Activated CD4-positive, alpha-beta T cell treated with anti-CD3 and anti-CD28 coated beads, Interleukin-2, amount 10 ng/mL, durations not matched to agents 7 days and 5 days (primary cell): Measurements from ENCODE around the gene ISYNA1. TPM values are rescaled to one million over a fixed set of nuclear protein-coding genes. Genes with fewer than 3 reads are reported as not detected.

Experiments
- CTCF ChIA-PET: fragments of 350-600 bp; sonication (Branson Sonifier 250); formaldehyde crosslinking; loops from one replicate; lab custom pipeline; 2021; ENCODE audit warnings: antibody characterized with exemption; lab: Charles Lee
- POLR2A ChIA-PET: fragments of 350-600 bp; sonication (Branson Sonifier 250); formaldehyde crosslinking; loops from one replicate; lab custom pipeline; 2021; ENCODE audit warnings: antibody characterized with exemption; lab: Charles Lee
- DNase-seq: peaks from one replicate; pipeline ENCODE4 v3.0.0-alpha.2; 2020
- H3K27ac Mint-ChIP-seq: one replicate; pipeline ENCODE4 v1.8.0; 2021; ENCODE audit warnings: mild to moderate bottlenecking, moderate library complexity, mixed read lengths
- H3K27me3 Mint-ChIP-seq: one replicate; pipeline ENCODE4 v1.8.0; 2021; ENCODE audit warnings: mixed read lengths
- H3K36me3 Mint-ChIP-seq: one replicate; pipeline ENCODE4 v1.8.0; 2021; ENCODE audit warnings: low read depth, mixed read lengths
- H3K4me1 Mint-ChIP-seq: one replicate; pipeline ENCODE4 v1.8.0; 2021; ENCODE audit warnings: mixed read lengths
- H3K4me3 Mint-ChIP-seq: one replicate; pipeline ENCODE4 v1.8.0; 2021; ENCODE audit warnings: mild to moderate bottlenecking, moderate library complexity, mixed read lengths
- H3K9me3 Mint-ChIP-seq: one replicate; pipeline ENCODE4 v1.8.0; 2021; ENCODE audit warnings: mixed read lengths
- total RNA-seq, 2 experiments: library from RNA; stranded (reverse); gene quantifications; one replicate each; pipeline ENCODE4 v1.2.3, GENCODE V29; 2021

Gene ISYNA1
- total RNA-seq, 2 experiments from 2014 or later, result 10.7 to 12.1 TPM

DNA sequence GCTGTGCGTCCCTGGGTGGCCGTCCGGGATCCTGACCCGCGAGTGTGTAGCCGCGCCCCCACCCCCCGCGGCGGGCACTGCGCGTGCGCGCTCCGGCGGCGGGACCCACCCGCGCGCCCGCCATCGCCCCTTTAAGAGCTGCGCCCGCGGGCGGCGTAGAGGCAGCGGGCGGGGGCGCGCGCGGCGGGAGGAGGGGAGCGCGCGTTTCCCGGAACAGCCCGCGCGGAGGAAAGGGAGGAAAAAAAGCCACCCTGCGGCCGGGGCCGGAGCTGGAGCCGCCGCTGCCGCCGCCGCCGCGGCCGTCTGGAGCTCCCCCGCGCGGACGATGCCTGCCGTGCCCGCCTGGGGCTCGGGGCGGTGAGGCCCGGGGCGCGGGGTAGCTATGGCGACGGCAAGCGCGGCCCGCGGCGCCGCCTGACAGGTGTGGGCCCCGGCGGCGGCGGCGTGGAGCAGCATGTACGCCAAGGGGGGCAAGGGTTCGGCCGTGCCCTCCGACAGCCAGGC is 18.7 kb downstream of the ISYNA1 start, which contains the start of gene SSBP4:
SSBP4 (plus strand) TSS at position 204 of the 504 bp plus-strand sequence; CDS start at position 455, 251 bp downstream.
- DNase-seq, result peak; percentile 64
- Mint-ChIP-seq H3K27ac (peak within 1 kb of the TSS; percentile 85), H3K36me3 (peaks cover 18% of the 10 kb centered on the region), H3K4me3 (peak within 1 kb of the TSS; percentile 89), H3K27me3 (peaks cover 28% of the 10 kb centered on the region), H3K4me1 (peaks cover 84% of the 10 kb centered on the region), H3K9me3 (no peaks in the 10 kb centered on the region)
- ChIA-PET POLR2A (interaction anchor here (0.6 to 1.9 kb wide), 2 partner anchors 138 to 405 kb away, joined by 4 to 7 read pairs; partner anchors contain the start of gene JUND), CTCF (interaction anchor here (0.5 to 4.1 kb wide), 23 partner anchors 8 to 1126 kb away, joined by 3 to 22 read pairs (median 3); partner anchors contain the start of genes REX1BD and UPF1)

DNA sequence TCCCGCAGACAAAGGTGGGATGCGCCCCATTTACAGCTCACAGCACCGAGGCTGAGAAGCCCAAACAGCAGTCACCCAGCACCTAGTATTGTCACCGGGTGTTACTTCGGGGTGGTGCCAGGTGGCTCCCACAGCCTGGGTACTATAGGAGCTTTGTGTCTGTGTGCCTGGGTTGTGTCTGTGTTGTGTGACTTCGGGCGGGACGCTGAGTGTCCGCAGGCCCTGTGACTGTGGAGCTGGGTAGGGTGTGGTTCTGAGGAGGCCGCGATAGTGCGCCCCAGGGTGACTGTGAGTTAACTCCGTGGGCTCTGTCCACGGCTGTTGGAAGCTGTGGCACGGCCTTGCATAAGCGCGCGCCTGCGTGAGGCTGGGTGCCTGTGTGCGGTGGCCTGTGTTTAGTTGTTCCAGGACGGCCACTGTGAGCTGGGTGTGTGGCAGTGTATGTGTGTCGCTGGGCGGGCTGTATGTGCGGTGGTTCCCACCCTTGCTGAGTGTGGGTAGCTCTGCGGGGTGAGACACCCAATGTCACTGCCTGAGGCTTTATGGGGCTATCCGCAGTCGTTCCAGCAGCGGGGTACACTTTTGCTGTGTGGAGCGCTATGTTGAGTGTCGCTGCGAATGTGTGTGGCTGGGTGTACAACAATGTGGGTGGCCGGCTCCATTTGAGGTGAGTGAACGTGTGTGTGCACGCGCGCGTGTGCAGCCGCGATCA is 19.3 kb downstream of the ISYNA1 start:
- no peak for DNase-seq
- POLR2A ChIA-PET, result interaction anchor here (0.6 to 1.9 kb wide), 2 partner anchors 100 to 137 kb away, joined by 4 to 7 read pairs; partner anchors contain the start of gene JUND
- Mint-ChIP-seq H3K27me3 (peaks cover 28% of the 10 kb centered on the region), H3K4me3 (peak overlapping the region; percentile 74), H3K9me3 (no peaks in the 10 kb centered on the region), H3K27ac (peak overlapping the region; percentile 85), H3K4me1 (peaks cover 81% of the 10 kb centered on the region), H3K36me3 (peaks cover 15% of the 10 kb centered on the region)
- CTCF ChIA-PET, result interaction anchor here (0.7 to 4.1 kb wide), 22 partner anchors 8 to 412 kb away, joined by 3 to 22 read pairs (median 3); partner anchors contain the start of genes REX1BD and UPF1

DNA sequence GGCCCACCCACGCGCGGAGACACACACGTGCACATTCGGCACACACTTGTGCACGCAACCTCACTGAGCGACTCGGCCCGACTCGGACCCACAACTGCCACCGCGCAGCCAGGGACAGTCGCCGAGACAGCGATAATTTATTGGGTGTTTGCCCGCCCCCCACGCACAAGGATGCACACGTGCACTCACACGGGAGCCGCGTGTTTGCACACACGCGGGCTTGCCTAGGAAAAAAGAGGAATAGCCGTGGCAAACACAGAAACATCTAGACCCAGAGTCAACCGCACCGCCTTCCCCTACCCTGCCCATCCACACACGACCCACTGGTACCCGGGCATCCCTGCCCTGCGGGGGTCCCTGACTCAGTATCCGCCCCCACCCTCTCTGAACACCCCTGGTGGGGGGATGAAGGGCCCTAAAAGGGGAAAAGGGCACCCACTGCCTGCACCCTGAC is 19.9 kb downstream of the ISYNA1 start:
- DNase-seq, result no peak
- CTCF ChIA-PET, result interaction anchor here (0.6 to 4.1 kb wide), 9 partner anchors 7 to 593 kb away, joined by 3 to 22 read pairs (median 4); partner anchors contain the start of gene REX1BD
- Mint-ChIP-seq H3K9me3 (no peaks in the 10 kb centered on the region), H3K27ac (peak overlapping the region; percentile 36), H3K4me1 (peaks cover 75% of the 10 kb centered on the region), H3K27me3 (peaks cover 31% of the 10 kb centered on the region), H3K36me3 (peaks cover 12% of the 10 kb centered on the region), H3K4me3 (peak overlapping the region; percentile 74)
- POLR2A ChIA-PET, result interaction anchor here (0.6 to 1.9 kb wide), 2 partner anchors 99 to 136 kb away, joined by 4 to 7 read pairs; partner anchors contain the start of gene JUND

DNA sequence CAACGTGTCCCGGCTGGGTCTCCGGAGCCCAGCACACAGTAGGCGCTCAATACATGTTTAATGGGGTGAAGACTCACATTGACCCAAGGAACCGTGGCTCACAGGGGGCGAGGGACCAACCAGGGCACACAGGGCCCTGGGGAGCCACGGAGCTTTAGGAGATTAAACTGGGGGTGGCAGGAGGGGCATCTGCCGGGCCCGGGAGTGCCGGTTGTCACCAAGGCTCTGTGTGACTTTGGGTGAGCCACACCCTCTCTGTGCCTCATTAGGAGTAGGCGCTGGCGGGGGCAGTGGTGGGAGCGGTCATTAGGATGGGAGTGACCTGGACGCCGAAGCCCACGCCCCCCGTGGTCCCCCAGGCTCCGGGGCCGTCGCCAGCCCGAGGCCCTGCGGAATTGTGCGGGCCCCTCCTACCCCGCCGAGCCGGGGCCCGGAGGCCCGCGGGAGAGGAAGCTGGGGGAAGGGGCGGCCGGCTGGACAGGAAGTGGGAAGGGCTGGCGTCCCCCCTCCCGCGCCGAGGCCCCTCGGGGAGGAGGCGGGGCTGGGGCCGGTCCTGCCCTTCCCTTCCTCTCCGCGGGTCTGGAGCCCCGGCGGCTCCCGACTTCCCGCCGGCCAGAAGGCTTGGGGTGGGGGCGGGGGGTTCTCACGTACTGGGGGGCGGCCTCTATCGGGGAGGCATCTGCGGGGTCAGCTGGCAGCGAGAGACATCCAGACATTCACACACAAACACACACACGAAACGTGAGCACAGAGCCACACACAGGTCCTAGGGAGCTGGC is 20.5 kb downstream of the ISYNA1 start:
- peaks cover 69% of the 10 kb centered on the region for H3K4me1 Mint-ChIP-seq
- H3K27me3 Mint-ChIP-seq, result peaks cover 36% of the 10 kb centered on the region
- H3K4me3 Mint-ChIP-seq, result peak overlapping the region; percentile 74
- H3K36me3 Mint-ChIP-seq, result peaks cover 7% of the 10 kb centered on the region
- CTCF ChIA-PET, result interaction anchor here (0.6 to 4.1 kb wide), 7 partner anchors 22 to 594 kb away, joined by 3 to 22 read pairs (median 3); no protein-coding TSS in a partner anchor
- POLR2A ChIA-PET, result interaction anchor here (0.6 to 1.9 kb wide), 3 partner anchors 99 to 138 kb away, joined by 3 to 7 read pairs (median 4); partner anchors contain the start of gene JUND
- H3K27ac Mint-ChIP-seq, result peak overlapping the region; percentile 51
- H3K9me3 Mint-ChIP-seq, result no peaks in the 10 kb centered on the region
- DNase-seq, result no peak

DNA sequence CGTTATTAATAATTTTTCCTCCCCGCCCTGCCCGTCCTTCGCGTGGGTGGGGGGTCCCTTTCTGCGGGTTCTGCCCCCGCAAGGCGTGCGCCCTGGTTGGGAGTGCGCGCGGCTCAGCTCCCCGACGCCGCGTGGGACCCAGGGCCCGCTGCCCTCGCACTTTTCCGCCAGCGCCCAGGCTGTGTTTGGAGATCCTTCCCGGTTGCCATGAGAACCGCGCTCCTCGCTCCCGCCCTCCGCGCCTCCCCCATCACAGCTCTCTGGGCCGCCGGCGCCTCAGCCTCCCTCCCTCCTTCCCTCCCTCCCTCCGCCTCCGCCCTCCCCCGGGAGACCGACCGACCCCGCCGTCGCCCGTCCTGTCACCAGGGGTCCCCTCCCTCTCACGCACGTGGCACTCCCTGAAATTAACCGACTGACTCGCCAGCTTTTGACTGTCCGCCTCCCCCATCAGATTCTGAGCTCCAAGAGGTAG is 21.1 kb downstream of the ISYNA1 start:
- no peaks in the 10 kb centered on the region for H3K9me3 Mint-ChIP-seq
- ChIA-PET POLR2A (interaction anchor here (0.8 kb wide), 1 partner anchor 137 kb away, joined by 3 read pairs; no protein-coding TSS in a partner anchor), CTCF (interaction anchor here (0.6 to 4.1 kb wide), 6 partner anchors 15 to 139 kb away, joined by 3 to 22 read pairs (median 4); no protein-coding TSS in a partner anchor)
- H3K27ac Mint-ChIP-seq, result peak overlapping the region; percentile 51
- H3K36me3 Mint-ChIP-seq, result peaks cover 7% of the 10 kb centered on the region
- H3K27me3 Mint-ChIP-seq, result peaks cover 37% of the 10 kb centered on the region
- DNase-seq, result peak; percentile 62
- peaks cover 63% of the 10 kb centered on the region for H3K4me1 Mint-ChIP-seq
- peak overlapping the region; percentile 56 for H3K4me3 Mint-ChIP-seq

DNA sequence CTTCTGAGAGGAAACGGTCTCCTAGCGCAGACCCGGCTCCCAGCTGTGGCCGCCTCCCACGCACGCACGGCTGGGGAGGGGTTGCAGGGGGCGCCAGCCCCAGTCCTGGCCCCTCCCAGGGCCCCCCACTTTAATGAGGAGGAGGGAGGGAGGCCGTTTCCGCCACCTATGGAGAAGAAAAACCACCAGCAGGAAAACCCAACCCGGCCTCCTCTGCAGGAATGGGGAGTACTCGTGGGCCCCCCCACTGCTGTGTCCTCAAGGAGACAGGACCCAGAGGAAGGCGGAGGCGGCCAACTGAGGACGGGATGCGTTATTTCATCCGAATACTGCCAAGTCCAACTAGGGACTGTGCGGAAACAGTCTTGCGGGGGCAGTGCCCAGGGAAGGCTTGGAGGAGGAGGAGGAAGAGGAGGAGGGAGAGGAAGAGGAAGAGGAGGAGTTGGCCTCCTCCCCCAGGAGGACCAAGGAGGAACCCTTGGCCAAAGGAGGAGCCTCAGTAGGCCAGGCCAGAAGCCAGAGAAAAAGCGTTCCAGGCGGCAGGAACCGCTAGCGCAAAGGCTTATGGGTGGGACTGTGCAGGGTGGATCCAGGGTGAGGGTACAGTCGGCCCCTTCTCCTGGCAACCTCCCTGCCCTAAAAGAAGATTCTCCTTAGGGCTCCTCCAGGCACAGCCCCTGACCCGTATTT is 22.6 kb downstream of the ISYNA1 start:
- peak overlapping the region; percentile 56 for H3K4me3 Mint-ChIP-seq

DNA sequence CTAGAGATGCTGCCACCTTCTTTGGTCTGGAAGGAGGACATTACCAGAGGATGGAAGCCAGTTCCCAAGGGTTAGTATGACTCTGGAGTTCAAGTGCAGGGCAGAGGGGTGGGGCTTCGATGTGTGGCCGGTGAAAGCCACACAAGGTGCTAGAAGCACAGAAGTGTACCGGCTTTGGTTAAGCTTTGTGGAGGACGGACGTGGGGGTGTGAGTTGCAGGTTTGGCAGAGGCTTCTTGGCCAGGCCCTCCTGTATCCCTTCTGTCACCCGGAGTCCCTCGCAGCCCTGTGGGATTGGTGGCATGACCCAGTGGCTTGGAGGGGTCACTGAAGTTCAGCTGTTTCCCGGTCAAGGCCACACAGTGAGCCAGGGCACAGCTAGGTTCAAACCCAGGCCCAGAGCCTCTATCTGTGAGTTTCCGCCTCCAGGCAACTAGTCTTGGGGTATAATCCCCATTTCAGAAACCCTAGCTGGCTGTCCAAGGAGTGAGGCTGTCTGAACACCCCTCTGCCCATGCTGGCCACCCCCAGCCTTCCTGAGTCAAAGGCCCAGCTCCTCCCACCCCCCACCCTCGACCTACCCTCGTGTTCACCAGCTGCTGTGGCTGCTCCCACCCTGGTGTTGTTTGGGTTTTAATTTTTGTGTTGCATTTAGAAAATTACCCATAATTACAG is 23.3 kb downstream of the ISYNA1 start:
- no peak overlapping the region for H3K4me3 Mint-ChIP-seq
- H3K4me1 Mint-ChIP-seq, result peaks cover 51% of the 10 kb centered on the region
- DNase-seq, result peak; percentile 39
- peaks cover 47% of the 10 kb centered on the region for H3K27me3 Mint-ChIP-seq
- H3K9me3 Mint-ChIP-seq, result no peaks in the 10 kb centered on the region
- ChIA-PET CTCF (interaction anchor here (0.5 to 4.9 kb wide), 5 partner anchors 14 to 194 kb away, joined by 3 to 21 read pairs (median 3); no protein-coding TSS in a partner anchor), POLR2A (interaction anchor here (0.6 to 0.7 kb wide), 2 partner anchors 17 to 23 kb away, joined by 3 read pairs; no protein-coding TSS in a partner anchor)
- peak overlapping the region; percentile 37 for H3K27ac Mint-ChIP-seq
- H3K36me3 Mint-ChIP-seq, result no peaks in the 10 kb centered on the region

More for the DNA sequence above, 22.6 kb downstream of the ISYNA1 start:
- no peaks in the 10 kb centered on the region for H3K9me3 Mint-ChIP-seq
- peaks cover 2% of the 10 kb centered on the region for H3K36me3 Mint-ChIP-seq
- ChIA-PET CTCF (interaction anchor here (1.1 to 4.9 kb wide), 3 partner anchors 13 to 137 kb away, joined by 3 to 21 read pairs (median 14); no protein-coding TSS in a partner anchor), POLR2A (interaction anchor here (0.7 kb wide), 1 partner anchor 17 kb away, joined by 3 read pairs; no protein-coding TSS in a partner anchor)
- H3K4me1 Mint-ChIP-seq, result peaks cover 52% of the 10 kb centered on the region
- peaks cover 47% of the 10 kb centered on the region for H3K27me3 Mint-ChIP-seq
- DNase-seq, result no peak
- H3K27ac Mint-ChIP-seq, result peak overlapping the region; percentile 37

DNA sequence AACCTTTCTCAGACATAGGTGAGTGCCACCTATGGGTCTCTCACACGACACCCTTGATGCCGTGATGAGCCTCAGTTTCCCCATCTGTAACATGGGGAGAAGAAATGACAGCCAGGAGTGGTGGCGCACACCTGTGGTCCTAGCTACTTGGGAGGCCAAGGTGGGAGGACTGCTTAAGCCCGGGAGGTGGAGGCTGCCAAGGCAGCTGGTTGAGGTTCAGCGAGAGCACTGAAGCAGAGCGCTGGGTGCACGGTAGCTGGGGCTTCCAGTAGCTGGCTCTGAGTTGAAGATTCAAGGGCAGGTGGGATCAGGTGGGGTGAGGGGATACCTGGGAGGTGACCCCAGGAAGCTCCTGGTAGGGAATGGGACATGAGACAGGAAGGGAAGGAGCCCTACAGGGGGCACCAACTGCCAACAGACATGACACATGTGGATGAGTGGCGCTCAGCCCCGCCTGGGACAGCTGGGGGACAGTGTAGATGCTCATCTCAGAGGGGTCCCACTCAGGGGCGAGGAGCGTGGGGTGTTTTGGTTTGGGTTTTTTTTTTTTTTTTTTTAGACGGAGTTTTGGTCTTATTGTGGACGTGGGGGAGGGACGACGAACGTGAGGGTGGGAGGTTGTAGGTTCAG is 25.2 kb downstream of the ISYNA1 start:
- H3K27me3 Mint-ChIP-seq, result peaks cover 35% of the 10 kb centered on the region
- CTCF ChIA-PET, result interaction anchor here (1.2 to 4.9 kb wide), 5 partner anchors 7 to 134 kb away, joined by 3 to 21 read pairs (median 9); partner anchors contain the start of gene SSBP4
- no peak overlapping the region for H3K4me3 Mint-ChIP-seq
- H3K36me3 Mint-ChIP-seq, result no peaks in the 10 kb centered on the region
- POLR2A ChIA-PET, result no interaction called here
- H3K4me1 Mint-ChIP-seq, result peaks cover 38% of the 10 kb centered on the region
- H3K9me3 Mint-ChIP-seq, result no peaks in the 10 kb centered on the region
- peak overlapping the region; percentile 36 for H3K27ac Mint-ChIP-seq
- no peak for DNase-seq

DNA sequence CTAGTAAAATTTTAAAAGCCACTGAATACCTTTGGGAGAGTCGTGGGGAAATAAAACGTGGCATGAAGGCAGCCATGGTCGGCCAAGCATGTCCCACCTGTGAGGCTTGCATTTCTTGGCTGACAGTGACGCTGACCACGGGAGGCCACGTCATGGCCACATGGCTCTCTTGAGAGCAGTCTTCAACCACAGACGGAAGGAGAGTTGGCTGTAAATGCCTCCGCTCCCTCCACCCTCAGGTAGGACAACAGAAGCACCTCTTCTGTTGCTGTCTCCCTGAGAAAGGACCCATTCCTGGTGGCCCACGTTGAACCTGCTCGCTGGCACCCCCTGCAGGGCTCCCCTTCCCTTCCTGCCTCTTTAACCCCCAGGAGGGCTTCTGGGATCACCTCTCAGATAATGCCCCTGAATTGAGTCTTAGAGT is 29.9 kb downstream of the ISYNA1 start:
- CTCF ChIA-PET, result no interaction called here
- Mint-ChIP-seq H3K27me3 (peaks cover 16% of the 10 kb centered on the region), H3K36me3 (no peaks in the 10 kb centered on the region), H3K4me3 (no peak overlapping the region), H3K4me1 (peaks cover 5% of the 10 kb centered on the region), H3K9me3 (no peaks in the 10 kb centered on the region), H3K27ac (no peak overlapping the region)
- DNase-seq, result peak; percentile 33
- POLR2A ChIA-PET, result no interaction called here

DNA sequence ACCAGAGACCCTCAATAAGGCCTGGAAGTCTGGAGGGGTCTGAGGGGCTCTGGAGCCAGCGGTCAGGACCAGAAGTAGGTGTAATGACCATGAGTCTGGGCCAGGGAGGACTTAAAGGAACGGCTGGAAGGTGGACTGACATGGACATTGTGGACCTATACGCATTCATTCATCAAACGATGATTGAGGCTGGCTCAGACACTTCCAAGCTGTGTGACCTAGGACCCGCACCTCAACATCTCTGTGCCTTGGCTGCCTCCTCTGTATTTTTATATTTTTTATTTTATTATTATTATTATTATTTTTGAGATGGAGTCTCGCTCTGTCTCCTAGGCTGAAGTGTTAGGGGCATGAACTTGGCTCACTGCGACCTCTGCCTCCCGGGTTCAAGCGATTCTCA is 31.2 kb downstream of the ISYNA1 start:
- Mint-ChIP-seq H3K36me3 (no peaks in the 10 kb centered on the region), H3K4me1 (peaks cover 7% of the 10 kb centered on the region), H3K9me3 (no peaks in the 10 kb centered on the region), H3K27ac (no peak overlapping the region), H3K27me3 (peaks cover 10% of the 10 kb centered on the region), H3K4me3 (no peak overlapping the region)
- no peak for DNase-seq
- POLR2A ChIA-PET, result no interaction called here
- CTCF ChIA-PET, result interaction anchor here (1.4 kb wide), 1 partner anchor 17 kb away, joined by 3 read pairs; no protein-coding TSS in a partner anchor
